HepG2 (cell line): Measurements from ENCODE around the gene GATD1. TPM values are rescaled to one million over a fixed set of nuclear protein-coding genes. Genes with fewer than 3 reads are reported as not detected.

ENCODE experiments used
- AKNA ChIP-seq: sonication (generic); formaldehyde crosslinking; IDR thresholded peaks from 2 replicates; pipeline ENCODE4 v1.4.0; 2020; ENCODE audit warnings: missing genetic modification reagents, borderline replicate concordance
- ARHGAP35 ChIP-seq: sonication (generic); formaldehyde crosslinking; IDR thresholded peaks from 2 replicates; pipeline ENCODE4 v1.9.0; 2022; ENCODE audit warnings: mild to moderate bottlenecking, inconsistent platforms, moderate library complexity, missing genetic modification reagents, borderline replicate concordance
- ASH2L ChIP-seq: fragments of 300-600, 200-600 bp; sonication (generic); IDR thresholded peaks from 2 replicates; pipeline ENCODE4 v1.7.0; 2017; ENCODE audit warnings: low read depth, mild to moderate bottlenecking, moderate library complexity, mixed read lengths, low read length; ENCODE audit not compliant: insufficient read length
- ELK4 ChIP-seq: sonication (generic); formaldehyde crosslinking; IDR thresholded peaks from 2 replicates; pipeline ENCODE4 v1.9.0; 2021; ENCODE audit warnings: missing genetic modification reagents, borderline replicate concordance
- MIER3 ChIP-seq: IDR thresholded peaks from 2 replicates; pipeline ENCODE4 v1.6.1; 2016; ENCODE audit warnings: missing compliant biosample characterization, borderline replicate concordance
- NFAT5 ChIP-seq: sonication (generic); formaldehyde crosslinking; IDR thresholded peaks from 2 replicates; pipeline ENCODE4 v1.4.0; 2020; ENCODE audit warnings: missing genetic modification reagents
- NR0B2 ChIP-seq: sonication (generic); formaldehyde crosslinking; IDR thresholded peaks from 2 replicates; pipeline ENCODE4 v1.4.0; 2020; ENCODE audit warnings: mild to moderate bottlenecking, missing genetic modification reagents
- ZNF10 ChIP-seq: sonication (generic); formaldehyde crosslinking; IDR thresholded peaks from 2 replicates; pipeline ENCODE4 v1.4.0; 2020; ENCODE audit warnings: mild to moderate bottlenecking, low read depth, missing genetic modification reagents, borderline replicate concordance
- ZNF687 ChIP-seq: sonication (generic); formaldehyde crosslinking; IDR thresholded peaks from 2 replicates; pipeline ENCODE4 v1.5.1; 2020; ENCODE audit warnings: mild to moderate bottlenecking, missing genetic modification reagents, moderate library complexity
- polyA plus RNA-seq, 8 experiments: library from polyadenylated mRNA; depleted of rRNA in 3 of 8; stranded (reverse) in 7 of 8; unstranded in 1 of 8; fragments of >200 nt; fragmentation: Illumina TruSeq in 4 of 8; extraction: Trizol in 4 of 8; gene quantifications; 2 replicates each; pipeline versions ENCODE4 v1.2.1 to v1.2.3, GENCODE V29; 2011 to 2016; ENCODE audit warnings: low read depth in 4 of 8, missing spikeins in 1 of 8, mixed read lengths in 1 of 8; ENCODE audit not compliant: insufficient read depth in 1 of 8
- total RNA-seq, 5 experiments: library from RNA; depleted of rRNA; stranded (reverse); fragments of >200 nt; fragmentation: Illumina TruSeq; extraction: Trizol; gene quantifications; 2 replicates each; pipeline ENCODE4 v1.2.3, GENCODE V29; 2016; ENCODE audit warnings: low read depth in 1 of 5

GATD1 gene
- total and polyA plus RNA-seq, 2 of the 13 experiments (the other 11 are each of a cell fraction or from before 2014, with no cell fraction given): 31.3 to 60.5 TPM

GRCh38 chr11:797296-798092 is 20.2 kb upstream of the GATD1 start (continued):
- peak; percentile 34; the same call in 1 of the 2 replicates for TF ChIP-seq ELK4 (CRISPR knock-in tag)
- TF ChIP-seq ARHGAP35 (CRISPR knock-in tag): 0 out of 2 replicates have a peak, but pooled peaks have one; percentile 69
- no peak for TF ChIP-seq NR0B2 (CRISPR knock-in tag)
- TF ChIP-seq ZNF687 (CRISPR knock-in tag): peak; percentile 69
- no peak for TF ChIP-seq ZNF10 (CRISPR knock-in tag)
- 0 out of 2 replicates have a peak, but pooled peaks have one; percentile 27 for TF ChIP-seq MIER3
- TF ChIP-seq NFAT5 (CRISPR knock-in tag): no peak
- no peak for TF ChIP-seq AKNA
- peak; percentile 30 for TF ChIP-seq ASH2L
